Smooth muscle cell (in vitro differentiated cells): ENCODE results near the gene ORC1. TPM values are rescaled to one million over a fixed set of nuclear protein-coding genes. Genes with fewer than 3 reads are reported as not detected.
A peak's percentile ranks its signal among the peaks of the same experiment; 100 is the strongest.

ENCODE experiments used
- DNase-seq: peaks from one replicate; lab custom pipeline; 2025; ENCODE audit not compliant: unreplicated experiment; lab: John Stamatoyannopoulos, UW
- H2AFZ ChIP-seq: fragments of 200-600 bp; sonication (generic); 2 replicates; pipeline ENCODE4 v1.6.0; 2016; ENCODE audit warnings: antibody characterized with exemption, low read depth, mild to moderate bottlenecking
- H3F3A ChIP-seq: fragments of 200-600 bp; sonication (generic); 2 replicates; pipeline ENCODE4 v1.6.0; 2017; ENCODE audit warnings: antibody characterized with exemption, low read depth
- H3K27ac ChIP-seq: fragments of 200-600 bp; sonication (generic); 2 replicates; pipeline ENCODE4 v1.5.1; 2016; ENCODE audit warnings: low read depth, mild to moderate bottlenecking
- H3K27me3 ChIP-seq: fragments of 200-600 bp; sonication (generic); 2 replicates; pipeline ENCODE4 v1.6.1; 2016; ENCODE audit warnings: low read depth, mild to moderate bottlenecking
- H3K36me3 ChIP-seq: fragments of 200-600 bp; sonication (generic); 2 replicates; pipeline ENCODE4 v1.5.1; 2016; ENCODE audit warnings: low read depth
- H3K4me1 ChIP-seq: fragments of 200-600 bp; sonication (generic); 2 replicates; pipeline ENCODE4 v1.5.1; 2016; ENCODE audit warnings: low read depth
- H3K4me2 ChIP-seq: fragments of 200-600 bp; sonication (generic); 2 replicates; pipeline ENCODE4 v1.6.0; 2016; ENCODE audit warnings: mild to moderate bottlenecking
- H3K4me3 ChIP-seq: fragments of 200-600 bp; sonication (generic); 2 replicates; pipeline ENCODE4 v1.5.1; 2016; ENCODE audit warnings: mild to moderate bottlenecking
- H3K79me2 ChIP-seq: fragments of 200-600 bp; sonication (generic); 2 replicates; pipeline ENCODE4 v1.6.0; 2016; ENCODE audit warnings: low read depth, mild to moderate bottlenecking
- H3K9ac ChIP-seq: fragments of 200-600 bp; sonication (generic); 2 replicates; pipeline ENCODE4 v1.6.0; 2016; ENCODE audit warnings: low read depth
- H3K9me3 ChIP-seq: fragments of 200-600 bp; sonication (generic); replicated peaks from 2 replicates; pipeline ENCODE4 v1.5.1; 2016; ENCODE audit warnings: low read depth
- H4K20me1 ChIP-seq: fragments of 200-600 bp; sonication (generic); 2 replicates; pipeline ENCODE4 v1.6.0; 2016; ENCODE audit warnings: low read depth
- CTCF ChIP-seq: fragments of 200-600 bp; sonication (generic); IDR thresholded peaks from 2 replicates; pipeline ENCODE4 v1.5.1; 2017; ENCODE audit warnings: borderline replicate concordance, mild to moderate bottlenecking, antibody characterized with exemption; ENCODE audit not compliant: insufficient read depth, poor library complexity, severe bottlenecking
- WGBS: methylation state at CpG from one replicate; pipeline ENCODE4 v1.1.7; 2016; ENCODE audit warnings: low lambda C conversion rate; 5-methylcytosine and 5-hydroxymethylcytosine counted together
- polyA plus RNA-seq: library from polyadenylated mRNA; unstranded; fragments of >200 nt; fragmentation: Nextera tagmentation; extraction: Ambion mirVana; gene quantifications from 2 replicates; pipeline ENCODE4 v1.2.1, GENCODE V29; 2016
- total RNA-seq: library from RNA; depleted of rRNA; stranded (reverse); fragments of >200 nt; gene quantifications from 2 replicates; pipeline ENCODE4 v1.2.3, GENCODE V29; 2014

The ORC1 gene
- total and polyA plus RNA-seq, 2 experiments from 2014 or later = 2.5 to 3.5 TPM

GRCh38 chr1:52356818-52357355, 47.3 kb downstream of the ORC1 start:
- Histone ChIP-seq H3K4me2 (no peak overlapping the region), H3F3A (peaks cover 25% of the 10 kb centered on the region), H3K4me3 (no peak overlapping the region), H3K9me3 (no peaks in the 10 kb centered on the region), H2AFZ (no peak overlapping the region), H3K79me2 (no peaks in the 10 kb centered on the region), H3K4me1 (no peaks in the 10 kb centered on the region), H4K20me1 (no peaks in the 10 kb centered on the region), H3K36me3 (peaks cover 15% of the 10 kb centered on the region), H3K27me3 (no peaks in the 10 kb centered on the region), H3K9ac (no peak overlapping the region), H3K27ac (no peak overlapping the region)
- 95% methylated on average over 8 of the region's 8 CpGs for WGBS
- no peak for DNase-seq
- TF ChIP-seq CTCF = no peak

DNA sequence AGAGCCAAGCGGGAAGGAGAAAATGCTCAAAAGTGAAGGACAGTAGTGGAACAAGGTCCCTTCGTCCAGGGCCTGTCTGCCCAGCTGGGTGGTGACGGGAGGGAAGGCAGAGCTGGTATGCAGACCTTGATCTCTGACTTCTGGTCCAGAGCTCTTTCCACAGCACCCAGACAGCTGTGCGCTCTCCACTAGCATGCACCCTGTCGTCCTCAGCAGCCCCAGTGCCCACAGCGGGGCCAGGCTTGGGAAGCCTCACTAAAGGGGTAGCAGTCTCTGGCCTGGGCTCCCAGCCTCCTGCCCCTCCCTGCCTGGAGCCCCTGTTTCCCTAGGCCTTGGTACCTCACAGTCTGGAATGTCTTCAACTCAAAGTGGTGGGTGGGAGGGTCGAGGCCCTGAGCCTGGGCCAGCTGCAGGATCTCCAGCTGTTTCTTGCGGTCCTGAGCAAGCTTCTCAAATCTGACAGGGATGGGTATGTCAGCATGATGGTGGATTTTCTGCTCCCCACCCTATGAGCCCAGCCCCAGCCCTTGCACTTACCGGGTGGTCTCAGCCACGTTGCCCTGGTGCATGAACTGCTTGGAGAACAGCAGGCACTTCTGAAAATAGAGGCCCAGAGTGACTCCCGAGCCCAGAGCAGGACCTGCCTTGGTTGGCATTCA, 48.2 kb downstream of the ORC1 start:
- Histone ChIP-seq H3K4me1 (peaks cover 6% of the 10 kb centered on the region), H2AFZ (no peak overlapping the region), H3K79me2 (no peaks in the 10 kb centered on the region), H3F3A (peaks cover 25% of the 10 kb centered on the region), H3K27me3 (no peaks in the 10 kb centered on the region), H4K20me1 (no peaks in the 10 kb centered on the region), H3K4me2 (no peak overlapping the region), H3K9ac (no peak overlapping the region), H3K27ac (no peak overlapping the region), H3K9me3 (no peaks in the 10 kb centered on the region), H3K4me3 (no peak overlapping the region), H3K36me3 (peaks cover 15% of the 10 kb centered on the region)
- no peak for DNase-seq
- no peak for TF ChIP-seq CTCF
- WGBS = 97% methylated on average over 10 of the region's 11 CpGs

- no peak overlapping the region for H2AFZ ChIP-seq
- H3K27ac ChIP-seq = no peak overlapping the region
- no peak overlapping the region for H3K9ac ChIP-seq
- H3K4me1 ChIP-seq = peaks cover 10% of the 10 kb centered on the region
- H4K20me1 ChIP-seq = no peaks in the 10 kb centered on the region
- no peak overlapping the region for H3K4me3 ChIP-seq
- no peaks in the 10 kb centered on the region for H3K79me2 ChIP-seq
- no peak for DNase-seq
- H3K27me3 ChIP-seq = no peaks in the 10 kb centered on the region
- H3K4me2 ChIP-seq = no peak overlapping the region
- H3K9me3 ChIP-seq = no peaks in the 10 kb centered on the region
- H3F3A ChIP-seq = peaks cover 28% of the 10 kb centered on the region
- TF ChIP-seq CTCF = no peak
- peaks cover 15% of the 10 kb centered on the region for H3K36me3 ChIP-seq
- WGBS = 95% methylated on average over 8 of the region's 8 CpGs
These were observed 48.8 kb downstream of the ORC1 start for GRCh38 chr1:52355436-52355835.

DNA sequence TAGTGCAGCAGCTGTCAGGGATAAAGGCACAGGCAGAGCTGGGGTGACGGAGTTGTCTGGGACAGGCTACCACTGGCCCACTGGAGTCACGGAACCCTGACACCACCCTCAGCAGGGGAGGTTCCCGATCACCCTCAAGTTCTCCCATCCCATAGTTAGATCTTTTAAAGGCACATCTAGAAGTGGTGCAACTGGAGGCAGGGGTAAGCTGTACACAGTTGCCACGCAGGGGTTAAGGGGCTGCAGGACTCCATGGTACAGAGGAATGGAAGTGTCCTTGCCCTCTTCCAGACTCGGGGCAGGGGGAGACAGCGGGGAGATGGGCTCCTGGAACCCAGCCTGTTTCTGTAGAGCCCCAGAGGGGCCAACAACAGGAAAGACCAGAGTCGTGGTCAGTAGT, 51.5 kb downstream of the ORC1 start:
- peaks cover 11% of the 10 kb centered on the region for H3K4me1 ChIP-seq
- H3K36me3 ChIP-seq = peaks cover 15% of the 10 kb centered on the region
- H3F3A ChIP-seq = peaks cover 33% of the 10 kb centered on the region
- no peak overlapping the region for H3K4me2 ChIP-seq
- H3K9me3 ChIP-seq = no peaks in the 10 kb centered on the region
- no peak overlapping the region for H2AFZ ChIP-seq
- H3K79me2 ChIP-seq = no peaks in the 10 kb centered on the region
- TF ChIP-seq CTCF = no peak
- no peak for DNase-seq
- H4K20me1 ChIP-seq = no peaks in the 10 kb centered on the region
- H3K9ac ChIP-seq = no peak overlapping the region
- WGBS = 91% methylated on average over 7 of the region's 7 CpGs
- H3K27ac ChIP-seq = peak overlapping the region; percentile 89
- no peak overlapping the region for H3K4me3 ChIP-seq
- no peaks in the 10 kb centered on the region for H3K27me3 ChIP-seq
